Pons (tissue), 1 donor: Measurements from ENCODE around the gene MAN1C1.
"Not testable (repeated sequence)": the region's sequence is repeated elsewhere in the genome, so short reads cannot be mapped to it uniquely, and the experiment has no call there.

Experiments used
- DNase-seq: peaks from one replicate; pipeline ENCODE4 v3.0.0-alpha.2; 2016; ENCODE audit warnings: low spot score

The MAN1C1 gene

GRCh38 chr1:25716320-25716719, 99.7 kb downstream of the MAN1C1 start:
- no peak for DNase-seq

- no peak for DNase-seq
Observed at GRCh38 chr1:25718732-25719131, 102.1 kb downstream of the MAN1C1 start.

GRCh38 chr1:25720624-25721023, 104.0 kb downstream of the MAN1C1 start:
- no peak for DNase-seq

GRCh38 chr1:25723250-25723880, 106.8 kb downstream of the MAN1C1 start:
- DNase-seq, result no peak

GRCh38 chr1:25724201-25724600, 107.6 kb downstream of the MAN1C1 start:
- DNase-seq, result no peak

- DNase-seq, result no peak
Observed at GRCh38 chr1:25724966-25725365, 108.4 kb downstream of the MAN1C1 start.

GRCh38 chr1:25725482-25725881, 108.9 kb downstream of the MAN1C1 start:
- DNase-seq, result no peak

GRCh38 chr1:25727088-25727487, 110.5 kb downstream of the MAN1C1 start:
- no peak for DNase-seq

- peak; percentile 67 for DNase-seq
Observed at GRCh38 chr1:25727635-25728286, 111.2 kb downstream of the MAN1C1 start.

GRCh38 chr1:25728301-25728935, 111.8 kb downstream of the MAN1C1 start:
- no peak for DNase-seq

GRCh38 chr1:25729045-25729444, 112.5 kb downstream of the MAN1C1 start:
- DNase-seq, result no peak

GRCh38 chr1:25729790-25730644, 113.4 kb downstream of the MAN1C1 start:
- no peak for DNase-seq

GRCh38 chr1:25731148-25731547, 114.6 kb downstream of the MAN1C1 start:
- DNase-seq, result no peak

- DNase-seq, result no peak
Observed at GRCh38 chr1:25731626-25732370, 115.2 kb downstream of the MAN1C1 start.

GRCh38 chr1:25732821-25733220, 116.2 kb downstream of the MAN1C1 start:
- no peak for DNase-seq

GRCh38 chr1:25733271-25733670, 116.7 kb downstream of the MAN1C1 start:
- DNase-seq, result no peak

- not testable (repeated sequence) for DNase-seq
Observed at GRCh38 chr1:25734991-25735390, 118.4 kb downstream of the MAN1C1 start.

GRCh38 chr1:25735956-25736529, 119.5 kb downstream of the MAN1C1 start:
- no peak for DNase-seq

GRCh38 chr1:25737130-25737529, 120.5 kb downstream of the MAN1C1 start:
- DNase-seq, result no peak

GRCh38 chr1:25738499-25738898, 121.9 kb downstream of the MAN1C1 start:
- no peak for DNase-seq

- no peak for DNase-seq
Observed at GRCh38 chr1:25739341-25739740, 122.8 kb downstream of the MAN1C1 start.
